DND-41 (cell line): ENCODE results near the gene ARSI.

Experiments
- EZH2 ChIP-seq: IDR thresholded peaks from 3 replicates; pipeline ENCODE4 v1.6.1; 2012; ENCODE audit warnings: borderline replicate concordance, low read depth, mild to moderate bottlenecking, moderate library complexity, low read length, inconsistent platforms; ENCODE audit not compliant: severe bottlenecking
- TF ChIP-seq, protein P1 (sequence below): IDR thresholded peaks from 2 replicates; pipeline ENCODE4 v1.5.1; 2012; ENCODE audit warnings: borderline replicate concordance, low read length, moderate library complexity, mild to moderate bottlenecking; ENCODE audit not compliant: poor library complexity, severe bottlenecking; ENCODE audit errors: extremely low read depth

DNA sequence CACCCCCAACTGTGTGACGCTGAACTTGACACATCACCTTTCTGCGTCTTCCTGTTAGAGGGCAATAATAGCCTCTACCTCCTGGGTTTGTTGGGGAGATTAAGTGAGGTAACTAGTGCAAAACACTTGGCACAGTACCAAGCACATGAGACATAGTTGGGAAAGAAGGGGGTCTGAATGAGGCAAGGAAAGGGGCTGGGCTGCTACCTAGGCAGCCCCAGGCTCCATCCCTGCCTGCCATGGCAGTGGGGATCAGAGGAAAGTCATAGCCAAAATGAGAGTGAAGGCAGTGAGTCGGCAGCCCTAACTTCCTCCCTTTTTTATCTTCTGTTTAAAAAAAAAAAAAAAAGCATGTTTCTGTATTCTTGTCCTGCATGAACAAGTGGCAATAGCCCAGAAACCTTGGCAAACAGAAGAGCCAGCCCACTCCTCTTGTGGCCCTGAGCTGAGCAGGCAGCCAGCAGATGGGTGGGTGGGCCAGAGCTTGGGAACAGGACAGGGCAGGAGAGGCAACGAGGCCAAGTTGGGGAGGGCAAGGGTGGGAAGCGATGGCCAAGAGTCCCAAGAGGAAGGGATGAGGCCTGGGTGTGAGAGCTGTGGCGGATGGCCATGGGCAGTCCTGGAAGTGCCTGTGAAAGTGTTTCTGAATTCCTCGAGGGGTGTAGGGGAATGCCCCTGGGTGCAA lies 24.5 kb downstream of the ARSI start:
- TF ChIP-seq EZH2: no peak
- TF ChIP-seq, protein P1, sequence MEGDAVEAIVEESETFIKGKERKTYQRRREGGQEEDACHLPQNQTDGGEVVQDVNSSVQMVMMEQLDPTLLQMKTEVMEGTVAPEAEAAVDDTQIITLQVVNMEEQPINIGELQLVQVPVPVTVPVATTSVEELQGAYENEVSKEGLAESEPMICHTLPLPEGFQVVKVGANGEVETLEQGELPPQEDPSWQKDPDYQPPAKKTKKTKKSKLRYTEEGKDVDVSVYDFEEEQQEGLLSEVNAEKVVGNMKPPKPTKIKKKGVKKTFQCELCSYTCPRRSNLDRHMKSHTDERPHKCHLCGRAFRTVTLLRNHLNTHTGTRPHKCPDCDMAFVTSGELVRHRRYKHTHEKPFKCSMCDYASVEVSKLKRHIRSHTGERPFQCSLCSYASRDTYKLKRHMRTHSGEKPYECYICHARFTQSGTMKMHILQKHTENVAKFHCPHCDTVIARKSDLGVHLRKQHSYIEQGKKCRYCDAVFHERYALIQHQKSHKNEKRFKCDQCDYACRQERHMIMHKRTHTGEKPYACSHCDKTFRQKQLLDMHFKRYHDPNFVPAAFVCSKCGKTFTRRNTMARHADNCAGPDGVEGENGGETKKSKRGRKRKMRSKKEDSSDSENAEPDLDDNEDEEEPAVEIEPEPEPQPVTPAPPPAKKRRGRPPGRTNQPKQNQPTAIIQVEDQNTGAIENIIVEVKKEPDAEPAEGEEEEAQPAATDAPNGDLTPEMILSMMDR: no peak
